SK-N-MC (cell line): ENCODE data around the gene ZNF705A.
"Not testable (repeated sequence)": the region's sequence is repeated elsewhere in the genome, so short reads cannot be mapped to it uniquely, and the experiment has no call there.

Experiments
- DNase-seq: peaks from one replicate; pipeline ENCODE4 v3.0.0-alpha.2; 2011; ENCODE audit warnings: low read depth, low spot score
- H3K27ac ChIP-seq: fragments of 200-600 bp; sonication (generic); 2 replicates; pipeline ENCODE4 v1.5.1; 2016; ENCODE audit warnings: mixed run types
- H3K36me3 ChIP-seq: fragments of 200-600 bp; sonication (generic); 2 replicates; pipeline ENCODE4 v1.6.1; 2017; ENCODE audit warnings: antibody characterized with exemption, low read length, mixed read lengths; ENCODE audit not compliant: insufficient read depth
- H3K4me3 ChIP-seq: fragments of 200-600 bp; sonication (generic); 2 replicates; pipeline ENCODE4 v1.5.1; 2016
- H3K9ac ChIP-seq: fragments of 200-600 bp; sonication (generic); 2 replicates; pipeline ENCODE4 v1.8.0; 2017; ENCODE audit warnings: mixed run types, mixed read lengths; ENCODE audit not compliant: insufficient read length
- H3K9me3 ChIP-seq: fragments of 200-600 bp; sonication (generic); 2 replicates; pipeline ENCODE4 v1.6.1; 2017; ENCODE audit warnings: low read depth, mild to moderate bottlenecking, antibody characterized with exemption, low read length, moderate library complexity, mixed read lengths
- EZH2 ChIP-seq: fragments of 200-600 bp; sonication (generic); IDR thresholded peaks from one replicate; pipeline ENCODE4 v1.6.1; 2017; ENCODE audit warnings: antibody characterized with exemption

Gene ZNF705A

GRCh38 chr12:8188088-8188487 lies 31.3 kb downstream of the ZNF705A start:
- not testable (repeated sequence) for H3K27ac ChIP-seq, H3K36me3 ChIP-seq, DNase-seq, H3K4me3 ChIP-seq, H3K9me3 ChIP-seq, H3K9ac ChIP-seq

- not testable (repeated sequence) for H3K4me3 ChIP-seq, H3K9me3 ChIP-seq, DNase-seq, H3K36me3 ChIP-seq, H3K9ac ChIP-seq, H3K27ac ChIP-seq
Observed at GRCh38 chr12:8197685-8198308, 41.0 kb downstream of the ZNF705A start.

GRCh38 chr12:8218711-8219382 lies 62.0 kb downstream of the ZNF705A start:
- DNase-seq, H3K36me3 ChIP-seq, H3K9me3 ChIP-seq, H3K27ac ChIP-seq, H3K4me3 ChIP-seq, H3K9ac ChIP-seq: not testable (repeated sequence)

- not testable (repeated sequence) for H3K9me3 ChIP-seq, H3K4me3 ChIP-seq, H3K9ac ChIP-seq, H3K36me3 ChIP-seq, H3K27ac ChIP-seq
- peak; percentile 32 for DNase-seq
Observed at GRCh38 chr12:8221375-8221774, 64.6 kb downstream of the ZNF705A start.

GRCh38 chr12:8221844-8222243 lies 65.0 kb downstream of the ZNF705A start:
- H3K36me3 ChIP-seq, H3K9ac ChIP-seq, H3K9me3 ChIP-seq, H3K4me3 ChIP-seq, DNase-seq, H3K27ac ChIP-seq: not testable (repeated sequence)

GRCh38 chr12:8222303-8222702 lies 65.5 kb downstream of the ZNF705A start:
- not testable (repeated sequence) for H3K4me3 ChIP-seq, H3K9ac ChIP-seq, H3K9me3 ChIP-seq, H3K27ac ChIP-seq, DNase-seq, H3K36me3 ChIP-seq

GRCh38 chr12:8223646-8224045 lies 66.8 kb downstream of the ZNF705A start:
- H3K9ac ChIP-seq, result not testable (repeated sequence)

GRCh38 chr12:8224782-8225181 lies 68.0 kb downstream of the ZNF705A start:
- not testable (repeated sequence) for H3K9ac ChIP-seq, H3K36me3 ChIP-seq, H3K4me3 ChIP-seq, DNase-seq, H3K9me3 ChIP-seq, H3K27ac ChIP-seq

More at GRCh38 chr12:8223646-8224045, 66.8 kb downstream of the ZNF705A start:
- DNase-seq, H3K27ac ChIP-seq, H3K9me3 ChIP-seq, H3K4me3 ChIP-seq, H3K36me3 ChIP-seq: not testable (repeated sequence)

GRCh38 chr12:8226355-8226754 lies 69.5 kb downstream of the ZNF705A start:
- no peak for TF ChIP-seq EZH2
- Histone ChIP-seq H3K9me3 (no peaks in the 10 kb centered on the region), H3K27ac (no peak overlapping the region), H3K4me3 (no peak overlapping the region), H3K9ac (no peak overlapping the region), H3K36me3 (no peaks in the 10 kb centered on the region)
- no peak for DNase-seq

- H3K36me3 ChIP-seq, H3K9me3 ChIP-seq, H3K9ac ChIP-seq, H3K27ac ChIP-seq, DNase-seq: not testable (repeated sequence)
- peak within 1 kb of the TSS; percentile 56 for H3K4me3 ChIP-seq
Observed at GRCh38 chr12:8226992-8227731, 70.3 kb downstream of the ZNF705A start, which contains the start of gene FAM90A1. Gene FAM90A1 (minus strand): TSS chr12:8227618. CDS start chr12:8224832, 2,786 bp downstream.

- H3K9ac ChIP-seq, DNase-seq, H3K9me3 ChIP-seq, H3K27ac ChIP-seq, H3K36me3 ChIP-seq: not testable (repeated sequence)
- peak overlapping the region; percentile 56 for H3K4me3 ChIP-seq
Observed at GRCh38 chr12:8227732-8228077, 70.9 kb downstream of the ZNF705A start.

GRCh38 chr12:8228607-8229006 lies 71.8 kb downstream of the ZNF705A start:
- H3K36me3 ChIP-seq, H3K27ac ChIP-seq, H3K9ac ChIP-seq, DNase-seq, H3K9me3 ChIP-seq, H3K4me3 ChIP-seq: not testable (repeated sequence)

GRCh38 chr12:8229486-8229885 lies 72.7 kb downstream of the ZNF705A start:
- not testable (repeated sequence) for H3K9ac ChIP-seq, DNase-seq, H3K36me3 ChIP-seq, H3K4me3 ChIP-seq, H3K9me3 ChIP-seq, H3K27ac ChIP-seq
